OCI-LY1 (cell line): ENCODE measurements around the gene APBA1.

ENCODE experiments used
- CTCF ChIP-seq: fragments of 200-600 bp; sonication (generic), shearing (Covaris generic); IDR thresholded peaks from 2 replicates; pipeline ENCODE4 v1.5.1; 2017; ENCODE audit warnings: mild to moderate bottlenecking, antibody characterized with exemption, low read length, moderate library complexity, mixed read lengths
- EZH2 ChIP-seq: fragments of 200-600 bp; sonication (generic), shearing (Covaris generic); IDR thresholded peaks from 2 replicates; pipeline ENCODE4 v1.8.0; 2017; ENCODE audit warnings: borderline replicate concordance, mixed run types, mild to moderate bottlenecking, antibody characterized with exemption, low read length, moderate library complexity, mixed read lengths

- TF ChIP-seq CTCF = no peak
- TF ChIP-seq EZH2 = no peak
Observed at GRCh38 chr9:69578026-69578425, 94.1 kb downstream of the APBA1 start.
